Smooth muscle cell (in vitro differentiated cells): ENCODE measurements around the gene NPAP1. TPM values are rescaled to one million over a fixed set of nuclear protein-coding genes. Genes with fewer than 3 reads are reported as not detected.
"Not testable (repeated sequence)": the region's sequence is repeated elsewhere in the genome, so short reads cannot be mapped to it uniquely, and the experiment has no call there.

ENCODE experiments used
- DNase-seq: peaks from one replicate; lab custom pipeline; 2025; ENCODE audit not compliant: unreplicated experiment; lab: John Stamatoyannopoulos, UW
- H2AFZ ChIP-seq: fragments of 200-600 bp; sonication (generic); 2 replicates; pipeline ENCODE4 v1.6.0; 2016; ENCODE audit warnings: antibody characterized with exemption, low read depth, mild to moderate bottlenecking
- H3F3A ChIP-seq: fragments of 200-600 bp; sonication (generic); 2 replicates; pipeline ENCODE4 v1.6.0; 2017; ENCODE audit warnings: antibody characterized with exemption, low read depth
- H3K27ac ChIP-seq: fragments of 200-600 bp; sonication (generic); 2 replicates; pipeline ENCODE4 v1.5.1; 2016; ENCODE audit warnings: low read depth, mild to moderate bottlenecking
- H3K27me3 ChIP-seq: fragments of 200-600 bp; sonication (generic); 2 replicates; pipeline ENCODE4 v1.6.1; 2016; ENCODE audit warnings: low read depth, mild to moderate bottlenecking
- H3K36me3 ChIP-seq: fragments of 200-600 bp; sonication (generic); 2 replicates; pipeline ENCODE4 v1.5.1; 2016; ENCODE audit warnings: low read depth
- H3K4me1 ChIP-seq: fragments of 200-600 bp; sonication (generic); 2 replicates; pipeline ENCODE4 v1.5.1; 2016; ENCODE audit warnings: low read depth
- H3K4me2 ChIP-seq: fragments of 200-600 bp; sonication (generic); 2 replicates; pipeline ENCODE4 v1.6.0; 2016; ENCODE audit warnings: mild to moderate bottlenecking
- H3K4me3 ChIP-seq: fragments of 200-600 bp; sonication (generic); 2 replicates; pipeline ENCODE4 v1.5.1; 2016; ENCODE audit warnings: mild to moderate bottlenecking
- H3K79me2 ChIP-seq: fragments of 200-600 bp; sonication (generic); 2 replicates; pipeline ENCODE4 v1.6.0; 2016; ENCODE audit warnings: low read depth, mild to moderate bottlenecking
- H3K9ac ChIP-seq: fragments of 200-600 bp; sonication (generic); 2 replicates; pipeline ENCODE4 v1.6.0; 2016; ENCODE audit warnings: low read depth
- H3K9me3 ChIP-seq: fragments of 200-600 bp; sonication (generic); replicated peaks from 2 replicates; pipeline ENCODE4 v1.5.1; 2016; ENCODE audit warnings: low read depth
- H4K20me1 ChIP-seq: fragments of 200-600 bp; sonication (generic); 2 replicates; pipeline ENCODE4 v1.6.0; 2016; ENCODE audit warnings: low read depth
- WGBS: methylation state at CpG from one replicate; pipeline ENCODE4 v1.1.7; 2016; ENCODE audit warnings: low lambda C conversion rate; 5-methylcytosine and 5-hydroxymethylcytosine counted together
- polyA plus RNA-seq: library from polyadenylated mRNA; unstranded; fragments of >200 nt; fragmentation: Nextera tagmentation; extraction: Ambion mirVana; gene quantifications from 2 replicates; pipeline ENCODE4 v1.2.1, GENCODE V29; 2016
- total RNA-seq: library from RNA; depleted of rRNA; stranded (reverse); fragments of >200 nt; gene quantifications from 2 replicates; pipeline ENCODE4 v1.2.3, GENCODE V29; 2014
- TF ChIP-seq, protein P1 (sequence below): fragments of 200-600 bp; sonication (generic); IDR thresholded peaks from 2 replicates; pipeline ENCODE4 v1.5.1; 2017; ENCODE audit warnings: borderline replicate concordance, mild to moderate bottlenecking, antibody characterized with exemption; ENCODE audit not compliant: insufficient read depth, poor library complexity, severe bottlenecking

The NPAP1 gene, protein sequence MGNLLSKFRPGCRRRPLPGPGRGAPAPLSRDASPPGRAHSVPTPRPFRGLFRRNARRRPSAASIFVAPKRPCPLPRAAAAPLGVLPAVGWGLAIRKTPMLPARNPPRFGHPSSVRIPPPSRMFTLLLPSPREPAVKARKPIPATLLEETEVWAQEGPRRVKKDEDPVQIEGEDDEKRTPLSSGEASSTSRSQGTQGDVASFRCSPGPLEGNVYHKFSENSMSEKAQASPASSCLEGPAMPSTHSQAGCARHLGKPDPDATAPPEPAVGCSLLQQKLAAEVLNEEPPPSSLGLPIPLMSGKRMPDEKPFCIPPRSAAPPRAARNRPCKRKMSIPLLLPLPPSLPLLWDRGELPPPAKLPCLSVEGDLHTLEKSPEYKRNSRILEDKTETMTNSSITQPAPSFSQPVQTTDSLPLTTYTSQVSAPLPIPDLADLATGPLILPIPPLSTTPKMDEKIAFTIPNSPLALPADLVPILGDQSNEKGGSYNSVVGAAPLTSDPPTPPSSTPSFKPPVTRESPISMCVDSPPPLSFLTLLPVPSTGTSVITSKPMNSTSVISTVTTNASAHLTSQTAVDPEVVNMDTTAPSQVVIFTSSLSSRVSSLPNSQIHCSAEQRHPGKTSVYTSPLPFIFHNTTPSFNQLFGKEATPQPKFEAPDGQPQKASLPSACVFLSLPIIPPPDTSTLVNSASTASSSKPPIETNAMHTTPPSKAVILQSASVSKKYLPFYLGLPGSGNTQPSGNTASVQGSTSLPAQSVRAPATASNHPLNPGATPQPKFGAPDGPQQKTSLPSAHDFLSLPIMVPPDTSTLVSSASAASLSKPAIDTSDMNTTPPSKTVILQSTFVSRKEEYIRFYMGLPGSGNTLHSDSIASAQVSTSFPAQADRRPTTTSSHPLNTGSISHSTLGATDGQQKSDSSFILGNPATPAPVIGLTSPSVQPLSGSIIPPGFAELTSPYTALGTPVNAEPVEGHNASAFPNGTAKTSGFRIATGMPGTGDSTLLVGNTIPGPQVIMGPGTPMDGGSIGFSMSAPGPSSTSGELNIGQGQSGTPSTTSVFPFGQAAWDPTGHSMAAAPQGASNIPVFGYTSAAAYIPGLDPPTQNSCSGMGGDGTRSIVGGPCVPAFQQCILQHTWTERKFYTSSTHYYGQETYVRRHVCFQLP
- total RNA-seq (0.04 TPM in 1 of 2 replicates, not detected in the other), polyA plus RNA-seq (not detected in 2 replicates)

DNA sequence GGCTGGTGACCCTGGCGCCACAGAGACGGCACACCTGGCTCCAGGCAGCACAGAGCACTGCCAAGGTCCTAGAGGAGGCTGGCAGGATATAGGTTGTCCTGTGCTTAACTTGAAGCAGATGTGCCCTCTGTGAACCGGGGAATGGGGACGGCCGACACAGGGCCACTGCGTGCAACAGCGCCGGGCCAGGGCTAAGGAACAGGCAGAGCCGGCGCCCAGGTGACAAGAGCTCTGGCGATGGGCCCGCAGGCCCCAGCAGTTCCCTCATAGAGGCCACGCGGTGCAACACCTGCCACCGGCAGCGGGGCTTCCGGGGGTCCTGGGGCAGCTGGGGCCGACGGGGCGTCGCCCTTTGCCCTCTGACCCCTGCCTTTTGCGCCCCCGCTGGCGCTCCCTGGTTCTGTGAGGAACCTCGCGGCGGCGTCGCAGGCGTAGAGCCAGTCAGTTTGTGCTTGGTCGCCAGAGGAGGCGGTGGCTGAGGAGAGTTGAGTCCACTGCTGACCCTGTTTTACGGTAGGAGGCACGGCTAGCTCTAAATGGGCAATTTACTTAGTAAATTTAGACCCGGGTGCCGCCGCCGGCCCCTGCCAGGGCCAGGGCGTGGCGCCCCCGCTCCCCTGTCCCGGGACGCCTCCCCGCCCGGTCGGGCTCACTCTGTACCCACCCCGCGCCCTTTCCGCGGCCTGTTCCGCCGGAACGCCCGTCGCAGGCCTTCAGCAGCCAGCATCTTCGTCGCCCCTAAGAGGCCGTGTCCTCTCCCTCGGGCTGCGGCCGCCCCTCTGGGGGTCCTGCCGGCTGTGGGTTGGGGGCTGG, at the start of gene NPAP1:
Gene NPAP1 (plus strand): TSS at position 444 of the 813 bp plus-strand sequence. CDS start 93 bp downstream, at position 537.
- Histone ChIP-seq H3K4me1 (no peaks in the 10 kb centered on the region), H3F3A (no peaks in the 10 kb centered on the region), H3K4me2 (no peak within 1 kb of the TSS), H3K27ac (no peak within 1 kb of the TSS), H3K27me3 (no peaks in the 10 kb centered on the region), H3K36me3 (no peaks in the 10 kb centered on the region), H4K20me1 (no peaks in the 10 kb centered on the region), H3K79me2 (no peaks in the 10 kb centered on the region), H3K9me3 (no peaks in the 10 kb centered on the region), H3K4me3 (no peak within 1 kb of the TSS), H3K9ac (no peak within 1 kb of the TSS), H2AFZ (no peak within 1 kb of the TSS)
- DNase-seq = no peak
- TF ChIP-seq, protein P1, sequence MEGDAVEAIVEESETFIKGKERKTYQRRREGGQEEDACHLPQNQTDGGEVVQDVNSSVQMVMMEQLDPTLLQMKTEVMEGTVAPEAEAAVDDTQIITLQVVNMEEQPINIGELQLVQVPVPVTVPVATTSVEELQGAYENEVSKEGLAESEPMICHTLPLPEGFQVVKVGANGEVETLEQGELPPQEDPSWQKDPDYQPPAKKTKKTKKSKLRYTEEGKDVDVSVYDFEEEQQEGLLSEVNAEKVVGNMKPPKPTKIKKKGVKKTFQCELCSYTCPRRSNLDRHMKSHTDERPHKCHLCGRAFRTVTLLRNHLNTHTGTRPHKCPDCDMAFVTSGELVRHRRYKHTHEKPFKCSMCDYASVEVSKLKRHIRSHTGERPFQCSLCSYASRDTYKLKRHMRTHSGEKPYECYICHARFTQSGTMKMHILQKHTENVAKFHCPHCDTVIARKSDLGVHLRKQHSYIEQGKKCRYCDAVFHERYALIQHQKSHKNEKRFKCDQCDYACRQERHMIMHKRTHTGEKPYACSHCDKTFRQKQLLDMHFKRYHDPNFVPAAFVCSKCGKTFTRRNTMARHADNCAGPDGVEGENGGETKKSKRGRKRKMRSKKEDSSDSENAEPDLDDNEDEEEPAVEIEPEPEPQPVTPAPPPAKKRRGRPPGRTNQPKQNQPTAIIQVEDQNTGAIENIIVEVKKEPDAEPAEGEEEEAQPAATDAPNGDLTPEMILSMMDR = no peak
- WGBS = 95% methylated on average over 40 of the region's 62 CpGs

DNA sequence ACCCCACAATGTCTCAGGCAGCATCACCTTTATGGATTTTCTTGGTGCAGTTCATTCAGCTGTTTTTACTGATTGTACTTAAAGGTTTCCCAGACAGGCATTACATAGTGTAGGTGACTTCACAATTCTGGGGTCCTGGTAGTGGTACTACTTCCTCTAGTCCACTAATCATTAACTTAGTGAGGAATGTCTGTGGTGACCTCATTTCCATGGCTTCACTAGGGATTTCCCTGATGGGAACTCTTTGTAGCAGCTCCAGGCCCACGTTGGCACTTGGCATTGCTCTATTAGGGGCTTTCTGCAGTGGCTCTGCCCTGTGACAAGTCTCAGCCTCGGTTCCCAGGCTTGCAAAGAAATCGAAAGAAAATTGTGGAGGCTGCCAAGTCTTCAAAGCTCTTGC, 48.1 kb upstream of the NPAP1 start:
- Histone ChIP-seq H3K36me3 (no peaks in the 10 kb centered on the region), H3K4me2 (no peak overlapping the region), H3K27ac (no peak overlapping the region), H4K20me1 (no peaks in the 10 kb centered on the region), H3F3A (no peaks in the 10 kb centered on the region), H3K27me3 (no peaks in the 10 kb centered on the region), H3K79me2 (no peaks in the 10 kb centered on the region), H2AFZ (no peak overlapping the region), H3K9ac (no peak overlapping the region), H3K9me3 (peaks cover 3% of the 10 kb centered on the region), H3K4me3 (no peak overlapping the region), H3K4me1 (no peaks in the 10 kb centered on the region)
- DNase-seq = no peak
- WGBS = 61% methylated on average over 3 of the region's 3 CpGs
- TF ChIP-seq, protein P1 = no peak

DNA sequence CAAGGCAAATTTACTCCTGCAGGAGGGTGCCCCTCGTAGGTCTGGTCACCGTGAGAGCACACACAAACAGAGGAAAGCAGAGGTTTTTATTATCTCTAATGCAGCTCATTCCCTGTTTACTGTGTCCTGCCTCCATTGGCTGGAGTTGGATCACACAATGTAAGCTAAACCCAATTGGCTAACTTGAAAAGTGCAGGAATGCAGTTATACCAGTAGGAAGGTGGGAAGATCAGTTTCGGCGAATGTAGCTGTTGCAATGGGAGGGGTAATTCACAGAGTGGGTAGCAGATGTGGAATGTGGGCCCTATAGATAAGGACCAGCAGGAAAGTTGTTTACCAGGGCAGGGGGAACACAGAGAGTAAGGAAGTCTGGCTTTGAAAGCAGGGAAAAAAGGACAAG, 42.5 kb upstream of the NPAP1 start:
- Histone ChIP-seq H3K27ac (no peak overlapping the region), H3K4me2 (no peak overlapping the region), H3K4me3 (no peak overlapping the region), H3K4me1 (no peaks in the 10 kb centered on the region), H2AFZ (no peak overlapping the region), H3K9ac (no peak overlapping the region), H4K20me1 (no peaks in the 10 kb centered on the region), H3K27me3 (no peaks in the 10 kb centered on the region), H3K36me3 (no peaks in the 10 kb centered on the region), H3K79me2 (no peaks in the 10 kb centered on the region), H3K9me3 (no peaks in the 10 kb centered on the region), H3F3A (no peaks in the 10 kb centered on the region)
- WGBS = 45% methylated on average over 4 of the region's 4 CpGs
- TF ChIP-seq, protein P1 = no peak
- DNase-seq = no peak

DNA sequence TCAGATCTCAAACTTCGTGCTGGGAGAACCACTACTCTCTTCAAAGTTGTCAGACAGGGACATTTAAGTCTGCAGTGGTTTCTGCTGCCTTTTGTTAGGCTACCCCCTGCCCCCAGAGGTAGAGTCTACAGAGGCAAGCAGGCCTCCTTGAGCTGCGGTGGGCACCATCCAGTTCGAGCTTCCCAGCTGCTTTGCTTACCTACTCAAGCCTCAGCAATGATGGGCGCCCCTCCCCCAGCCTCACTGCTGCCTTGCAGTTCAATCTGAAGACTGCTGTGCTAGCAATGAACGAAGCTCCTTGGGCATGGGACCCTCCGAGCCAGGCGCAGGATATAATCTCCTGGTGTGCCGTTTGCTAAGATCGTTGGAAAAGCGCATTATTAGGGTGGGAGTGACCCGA, 36.2 kb upstream of the NPAP1 start:
- not testable (repeated sequence) for H3K4me1 ChIP-seq, H3F3A ChIP-seq, H3K36me3 ChIP-seq, H3K27me3 ChIP-seq, H3K4me3 ChIP-seq, H3K9ac ChIP-seq, H3K4me2 ChIP-seq, H2AFZ ChIP-seq, H3K79me2 ChIP-seq, H4K20me1 ChIP-seq, DNase-seq, H3K27ac ChIP-seq, H3K9me3 ChIP-seq
- WGBS = 85% methylated on average over 11 of the region's 11 CpGs
